Suprapubic skin (tissue), 4 donors: ENCODE measurements around the gene TOMM6. TPM values are rescaled to one million over a fixed set of nuclear protein-coding genes. Genes with fewer than 3 reads are reported as not detected.

Experiments
- DNase-seq, 2 donors: peaks; one replicate each; pipeline ENCODE4 v3.0.0-alpha.2; 2019; ENCODE audit warnings: low spot score in 2 of 2
- H3K27ac ChIP-seq: fragments of 200-600 bp; sonication (generic); one replicate; pipeline ENCODE4 v1.5.1; 2019
- H3K27me3 ChIP-seq: fragments of 200-600 bp; sonication (generic); one replicate; pipeline ENCODE4 v1.5.1; 2019
- H3K36me3 ChIP-seq: fragments of 200-600 bp; sonication (generic); one replicate; pipeline ENCODE4 v1.5.1; 2019
- H3K4me1 ChIP-seq: fragments of 200-600 bp; sonication (generic); one replicate; pipeline ENCODE4 v1.5.1; 2019
- H3K4me3 ChIP-seq: fragments of 200-600 bp; sonication (generic); one replicate; pipeline ENCODE4 v1.5.1; 2019; ENCODE audit warnings: mild to moderate bottlenecking
- H3K9me3 ChIP-seq: fragments of 200-600 bp; sonication (generic); one replicate; pipeline ENCODE4 v1.5.1; 2019
- EP300 ChIP-seq: sonication (generic); formaldehyde crosslinking; IDR thresholded peaks from one replicate; pipeline ENCODE4 v1.6.1; 2017; ENCODE audit warnings: antibody characterized with exemption
- POLR2A ChIP-seq, 2 donors: fragments of 450-650 bp; IDR thresholded peaks; one replicate each; pipeline ENCODE4 v1.6.1; 2017; ENCODE audit warnings: antibody characterized with exemption in 2 of 2, mild to moderate bottlenecking in 2 of 2, moderate library complexity in 2 of 2
- POLR2AphosphoS5 ChIP-seq, 3 donors: sonication (generic); formaldehyde crosslinking; IDR thresholded peaks; one replicate each; pipeline ENCODE4 v1.6.1; 2017; ENCODE audit warnings: antibody characterized with exemption in 3 of 3
- WGBS: methylation state at CpG from one replicate; pipeline ENCODE4 v1.1.5; 2018; 5-methylcytosine and 5-hydroxymethylcytosine counted together
- total RNA-seq, 4 donors: library from RNA; depleted of rRNA; stranded (reverse); fragments of >200 nt; gene quantifications; one replicate each; pipeline ENCODE4 v1.1.0, GENCODE V29; 2016
- TF ChIP-seq, protein P1 (sequence below), 2 donors: fragments of 200-600 bp in 1 of 2; fragments of 450-650 bp in 1 of 2; sonication (generic) in 1 of 2; IDR thresholded peaks; one replicate each; pipeline ENCODE4 v1.5.1; 2016 to 2019; ENCODE audit warnings: antibody characterized with exemption in 2 of 2, mild to moderate bottlenecking in 1 of 2, moderate library complexity in 1 of 2

TOMM6 gene
- total RNA-seq, 4 donors from 2014 or later: 50.2 to 165 (median 136) TPM

DNA sequence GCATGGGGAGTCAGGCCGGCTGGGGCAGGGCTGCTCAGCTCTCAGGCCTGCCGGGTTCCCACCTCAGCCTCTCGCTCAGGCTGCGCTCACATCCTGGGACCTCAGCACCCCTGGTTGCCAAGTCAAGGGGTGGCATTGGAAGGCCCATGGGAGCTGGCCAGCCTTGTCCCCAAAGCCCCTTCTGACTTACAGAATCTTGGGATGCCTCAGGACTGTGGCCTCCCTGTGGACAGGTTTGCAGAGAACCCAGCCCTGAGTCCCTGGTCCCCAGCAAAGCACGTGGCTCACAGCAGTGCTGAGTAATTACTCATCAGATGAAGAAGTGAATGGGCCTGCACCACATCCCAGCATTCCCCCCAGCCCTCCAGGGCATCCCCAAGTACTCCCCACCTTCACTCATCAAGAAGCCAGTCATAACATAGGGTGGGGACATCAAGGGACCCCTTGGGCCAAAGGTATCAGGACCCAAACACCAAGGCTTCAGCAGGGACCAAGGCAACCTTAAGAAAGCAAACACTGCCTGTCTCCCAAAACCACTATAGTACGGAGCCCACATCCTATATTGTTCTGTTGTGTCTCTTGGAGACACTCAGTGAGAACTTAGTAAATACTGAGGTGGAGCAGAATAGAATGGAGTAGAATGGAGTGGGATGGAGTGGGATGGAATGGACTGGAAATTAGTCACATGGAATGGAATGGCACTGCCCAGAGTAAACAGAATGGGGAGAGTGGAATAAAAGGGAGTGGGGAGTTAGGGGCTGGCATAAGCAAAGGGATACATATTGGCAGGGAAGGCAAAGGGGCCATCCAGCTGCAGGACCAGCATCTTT lies 43.9 kb upstream of the TOMM6 start:
- Histone ChIP-seq H3K4me1 (peaks cover 6% of the 10 kb centered on the region), H3K4me3 (no peak overlapping the region), H3K36me3 (no peaks in the 10 kb centered on the region), H3K27ac (no peak overlapping the region), H3K27me3 (no peaks in the 10 kb centered on the region), H3K9me3 (no peaks in the 10 kb centered on the region)
- TF ChIP-seq POLR2A (IDR thresholded peaks at IDR 0.05): no peak
- TF ChIP-seq, protein P1, sequence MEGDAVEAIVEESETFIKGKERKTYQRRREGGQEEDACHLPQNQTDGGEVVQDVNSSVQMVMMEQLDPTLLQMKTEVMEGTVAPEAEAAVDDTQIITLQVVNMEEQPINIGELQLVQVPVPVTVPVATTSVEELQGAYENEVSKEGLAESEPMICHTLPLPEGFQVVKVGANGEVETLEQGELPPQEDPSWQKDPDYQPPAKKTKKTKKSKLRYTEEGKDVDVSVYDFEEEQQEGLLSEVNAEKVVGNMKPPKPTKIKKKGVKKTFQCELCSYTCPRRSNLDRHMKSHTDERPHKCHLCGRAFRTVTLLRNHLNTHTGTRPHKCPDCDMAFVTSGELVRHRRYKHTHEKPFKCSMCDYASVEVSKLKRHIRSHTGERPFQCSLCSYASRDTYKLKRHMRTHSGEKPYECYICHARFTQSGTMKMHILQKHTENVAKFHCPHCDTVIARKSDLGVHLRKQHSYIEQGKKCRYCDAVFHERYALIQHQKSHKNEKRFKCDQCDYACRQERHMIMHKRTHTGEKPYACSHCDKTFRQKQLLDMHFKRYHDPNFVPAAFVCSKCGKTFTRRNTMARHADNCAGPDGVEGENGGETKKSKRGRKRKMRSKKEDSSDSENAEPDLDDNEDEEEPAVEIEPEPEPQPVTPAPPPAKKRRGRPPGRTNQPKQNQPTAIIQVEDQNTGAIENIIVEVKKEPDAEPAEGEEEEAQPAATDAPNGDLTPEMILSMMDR (IDR thresholded peaks at IDR 0.05): no peak
- TF ChIP-seq EP300: no peak
- no peak for TF ChIP-seq POLR2AphosphoS5 (IDR thresholded peaks at IDR 0.05)
- 94% methylated on average over 5 of the region's 6 CpGs for WGBS
- DNase-seq: no peak

GRCh38 chr6:41744236-41744787 lies 43.2 kb upstream of the TOMM6 start:
- DNase-seq: no peak
- Histone ChIP-seq H3K4me1 (peaks cover 6% of the 10 kb centered on the region), H3K27ac (no peak overlapping the region), H3K36me3 (no peaks in the 10 kb centered on the region), H3K4me3 (no peak overlapping the region), H3K9me3 (no peaks in the 10 kb centered on the region), H3K27me3 (no peaks in the 10 kb centered on the region)
- TF ChIP-seq, protein P1 (IDR thresholded peaks at IDR 0.05): no peak
- no peak for TF ChIP-seq POLR2AphosphoS5 (IDR thresholded peaks at IDR 0.05)
- TF ChIP-seq EP300: no peak
- TF ChIP-seq POLR2A (IDR thresholded peaks at IDR 0.05): no peak
- WGBS: 86% methylated on average over 6 of the region's 7 CpGs

DNA sequence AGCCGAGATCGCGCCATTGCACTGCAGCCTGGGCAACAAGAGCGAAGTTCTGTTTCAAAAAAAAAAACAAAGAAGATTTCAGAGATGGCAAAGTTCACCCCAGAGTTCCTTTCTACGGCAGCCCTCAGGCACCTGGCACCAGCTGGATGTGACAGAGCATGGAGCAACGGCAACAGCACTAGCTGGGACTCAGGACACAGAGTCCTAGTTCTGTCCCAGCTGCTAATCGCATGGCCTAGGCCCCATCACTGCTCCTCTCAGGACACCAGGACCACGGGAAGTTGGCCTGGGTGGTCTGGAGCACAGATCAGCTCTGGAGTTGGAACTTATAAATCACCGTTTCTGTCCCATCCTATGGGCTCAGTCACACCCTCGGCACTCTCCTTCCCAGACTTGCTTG lies 41.4 kb upstream of the TOMM6 start:
- H3K9me3 ChIP-seq: no peaks in the 10 kb centered on the region
- TF ChIP-seq POLR2A (IDR thresholded peaks at IDR 0.05): no peak
- no peak for TF ChIP-seq EP300
- no peak for TF ChIP-seq POLR2AphosphoS5 (IDR thresholded peaks at IDR 0.05)
- TF ChIP-seq, protein P1 (IDR thresholded peaks at IDR 0.05): no peak
- no peaks in the 10 kb centered on the region for H3K36me3 ChIP-seq
- H3K4me3 ChIP-seq: no peak overlapping the region
- H3K4me1 ChIP-seq: peaks cover 6% of the 10 kb centered on the region
- DNase-seq: no peak
- no peaks in the 10 kb centered on the region for H3K27me3 ChIP-seq
- H3K27ac ChIP-seq: no peak overlapping the region
- WGBS: 75% methylated on average over 10 of the region's 10 CpGs

- WGBS: 85% methylated on average over 15 of the region's 15 CpGs
- TF ChIP-seq POLR2A (IDR thresholded peaks at IDR 0.05) (no peak), EP300 (no peak), POLR2AphosphoS5 (IDR thresholded peaks at IDR 0.05) (no peak)
- TF ChIP-seq, protein P1 (IDR thresholded peaks at IDR 0.05): no peak
- peaks cover 6% of the 10 kb centered on the region for H3K4me1 ChIP-seq
- no peaks in the 10 kb centered on the region for H3K36me3 ChIP-seq
- no peak within 1 kb of the TSS for H3K27ac ChIP-seq
- no peak for DNase-seq
- no peak within 1 kb of the TSS for H3K4me3 ChIP-seq
- H3K9me3 ChIP-seq: no peaks in the 10 kb centered on the region
- no peaks in the 10 kb centered on the region for H3K27me3 ChIP-seq
Observed at GRCh38 chr6:41747256-41748101, 40.0 kb upstream of the TOMM6 start, which contains the start of gene PGC. TSS of gene PGC (minus strand) at chr6:41747397. CDS start at chr6:41747334, 63 bp downstream.
